ENCODE data around the gene RFT1. TPM values are rescaled to one million over a fixed set of nuclear protein-coding genes. Genes with fewer than 3 reads are reported as not detected.

RFT1 gene
- total RNA-seq, 1 donor from 2014 or later, result 18.6 TPM

GRCh38 chr3:53174346-53175250 is 44.4 kb upstream of the RFT1 start:
- DNase-seq (ENCODE audit: low read depth), result no peak
- TF ChIP-seq CTCF (IDR thresholded peaks at IDR 0.05; ENCODE audit: insufficient read depth, low read length, poor library complexity, severe bottlenecking), result no peak

DNA sequence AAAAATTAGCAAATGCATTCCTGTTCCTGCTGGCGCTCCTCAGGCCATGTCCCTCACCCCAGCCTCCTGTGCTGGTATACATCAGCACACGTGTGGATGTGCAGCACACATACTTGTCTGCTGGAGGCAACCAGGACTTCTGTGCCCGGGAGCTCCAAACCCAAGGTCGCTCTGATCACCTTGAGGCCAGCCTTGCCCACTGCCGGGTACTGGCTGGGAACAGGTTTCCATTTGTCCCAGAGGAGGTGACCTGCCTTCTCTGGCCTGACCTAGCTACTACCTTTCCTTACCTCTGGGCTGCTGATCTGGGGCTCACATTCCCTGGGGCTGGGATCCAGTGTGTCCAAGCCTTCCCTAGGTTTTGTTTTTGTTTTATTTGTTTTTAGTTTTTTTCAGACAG is 42.9 kb upstream of the RFT1 start:
- no peaks in the 10 kb centered on the region for H3K27me3 ChIP-seq (ENCODE audit: control insufficient read depth, insufficient read depth, low read length)
- no peak for TF ChIP-seq CTCF (IDR thresholded peaks at IDR 0.05; ENCODE audit: insufficient read depth, low read length, poor library complexity, severe bottlenecking)
- no peak for DNase-seq (ENCODE audit: low read depth)
- H3K36me3 ChIP-seq (ENCODE audit: control insufficient read depth, insufficient read depth, low read length), result peaks cover 2% of the 10 kb centered on the region
- H3K4me3 ChIP-seq (ENCODE audit: low read depth, low read length), result no peak overlapping the region

More at GRCh38 chr3:53174346-53175250, 44.4 kb upstream of the RFT1 start:
- H3K27me3 ChIP-seq (ENCODE audit: control insufficient read depth, insufficient read depth, low read length), result no peaks in the 10 kb centered on the region
- H3K4me3 ChIP-seq (ENCODE audit: low read depth, low read length), result no peak overlapping the region
- H3K36me3 ChIP-seq (ENCODE audit: control insufficient read depth, insufficient read depth, low read length), result peaks cover 5% of the 10 kb centered on the region

DNA sequence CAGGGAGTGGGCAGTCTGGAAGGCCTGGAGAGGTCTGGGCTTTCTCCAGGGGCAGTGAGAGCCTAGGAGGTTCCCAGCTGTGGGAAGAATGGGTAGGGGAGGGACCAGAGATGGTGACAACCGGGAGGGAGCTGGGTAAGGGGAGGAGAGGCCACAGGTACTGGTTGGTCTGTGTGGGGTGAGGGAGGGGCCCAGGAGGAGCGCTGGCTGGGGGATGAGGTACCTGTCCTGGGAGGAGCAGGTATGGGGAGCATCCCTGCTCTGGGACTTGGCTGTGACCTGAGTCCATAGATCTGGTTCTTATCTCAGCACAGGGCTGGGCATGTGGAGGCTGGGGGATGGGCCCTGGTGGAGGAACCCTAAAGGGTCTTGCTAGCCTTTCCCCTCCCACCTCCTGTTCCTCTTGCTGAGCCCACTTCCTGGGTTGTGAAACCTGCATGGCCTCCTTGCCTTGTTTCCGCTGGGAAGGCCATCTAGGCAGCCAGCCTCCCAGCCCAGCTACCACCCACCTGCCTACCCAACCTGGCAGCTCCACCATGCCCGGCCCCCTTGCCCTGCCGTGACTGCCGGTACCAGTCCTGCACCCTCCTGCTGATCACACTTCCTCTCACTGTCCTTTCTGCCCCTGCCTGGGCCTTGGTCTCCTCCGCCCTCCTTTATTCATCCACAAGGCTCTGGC is 41.7 kb upstream of the RFT1 start:
- H3K27me3 ChIP-seq (ENCODE audit: control insufficient read depth, insufficient read depth, low read length), result no peaks in the 10 kb centered on the region
- TF ChIP-seq CTCF (IDR thresholded peaks at IDR 0.05; ENCODE audit: insufficient read depth, low read length, poor library complexity, severe bottlenecking), result no peak
- H3K36me3 ChIP-seq (ENCODE audit: control insufficient read depth, insufficient read depth, low read length), result peaks cover 2% of the 10 kb centered on the region
- DNase-seq (ENCODE audit: low read depth), result no peak
- no peak overlapping the region for H3K4me3 ChIP-seq (ENCODE audit: low read depth, low read length)

DNA sequence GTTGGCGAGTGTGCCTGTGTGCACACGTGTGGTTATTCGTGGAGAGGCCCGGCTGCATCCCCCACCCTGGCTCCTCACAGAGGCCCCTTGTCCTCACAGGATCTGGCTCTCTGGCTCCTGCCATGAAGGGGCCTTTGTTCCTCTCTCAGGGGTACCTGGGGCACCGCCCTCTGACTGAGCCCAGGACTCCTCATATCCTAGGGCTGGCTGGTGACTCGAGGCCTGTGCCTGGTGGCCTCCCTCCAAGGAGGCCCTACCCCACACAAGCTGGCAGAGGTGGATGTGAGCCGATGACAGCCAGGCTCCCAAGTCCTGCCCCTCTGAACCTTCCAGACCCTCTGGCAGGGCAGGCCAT is 40.8 kb upstream of the RFT1 start:
- no peak for DNase-seq (ENCODE audit: low read depth)
- no peak for TF ChIP-seq CTCF (IDR thresholded peaks at IDR 0.05; ENCODE audit: insufficient read depth, low read length, poor library complexity, severe bottlenecking)
- Histone ChIP-seq H3K4me3 (ENCODE audit: low read depth, low read length) (no peak overlapping the region), H3K27me3 (ENCODE audit: control insufficient read depth, insufficient read depth, low read length) (no peaks in the 10 kb centered on the region), H3K36me3 (ENCODE audit: control insufficient read depth, insufficient read depth, low read length) (peaks cover 2% of the 10 kb centered on the region)

DNA sequence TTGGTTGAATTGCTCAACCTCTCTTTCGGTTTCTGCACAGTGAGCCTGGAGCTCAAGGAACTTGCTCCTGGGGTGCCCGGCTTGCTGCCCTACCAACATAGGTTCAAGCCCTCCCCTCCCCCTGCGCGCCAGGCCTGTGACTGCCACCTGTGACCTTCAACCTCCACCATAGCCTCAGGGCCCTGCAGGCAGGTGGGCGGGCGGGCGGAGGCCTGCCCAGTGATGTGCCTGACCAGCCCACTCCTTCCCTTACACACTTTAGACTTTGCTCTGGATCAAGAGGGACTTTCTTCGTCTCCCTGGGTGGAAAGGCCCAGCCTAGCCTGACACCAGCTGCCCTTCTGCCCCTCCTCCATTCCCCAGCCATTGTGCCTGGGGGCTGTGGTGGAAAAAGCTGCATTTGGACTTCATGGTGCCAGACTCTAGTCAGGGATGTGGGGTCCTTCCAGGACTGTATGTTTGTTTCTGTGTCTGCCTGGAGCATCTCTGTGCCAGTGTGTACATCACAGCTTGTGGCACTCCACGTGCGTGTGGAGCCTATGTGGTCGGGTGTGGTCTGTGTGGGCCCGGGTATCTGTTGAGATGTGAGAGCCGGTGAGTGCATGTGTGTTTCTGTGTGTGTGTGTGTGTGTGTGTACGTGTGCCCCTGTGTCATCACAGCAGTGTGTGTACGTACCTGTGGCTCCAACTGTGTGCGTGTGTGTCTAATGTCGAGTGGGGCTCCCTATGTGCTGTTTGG is 40.3 kb upstream of the RFT1 start:
- TF ChIP-seq CTCF (IDR thresholded peaks at IDR 0.05; ENCODE audit: insufficient read depth, low read length, poor library complexity, severe bottlenecking), result no peak
- DNase-seq (ENCODE audit: low read depth), result no peak
- Histone ChIP-seq H3K36me3 (ENCODE audit: control insufficient read depth, insufficient read depth, low read length) (peaks cover 2% of the 10 kb centered on the region), H3K4me3 (ENCODE audit: low read depth, low read length) (no peak overlapping the region), H3K27me3 (ENCODE audit: control insufficient read depth, insufficient read depth, low read length) (no peaks in the 10 kb centered on the region)
